Stimulated activated naive CD4-positive, alpha-beta T cell (primary cell): ENCODE measurements around the gene MC4R.
"Not testable (repeated sequence)": the region's sequence is repeated elsewhere in the genome, so short reads cannot be mapped to it uniquely, and the experiment has no call there.

Experiments
- DNase-seq, 6 experiments: peaks; one replicate each; lab custom pipeline; 2025; lab: John Stamatoyannopoulos, UW

Gene MC4R

GRCh38 chr18:60372596-60372995 lies at the start of gene MC4R:
TSS of gene MC4R (minus strand) at chr18:60372775. CDS start at chr18:60372349, 426 bp downstream.
- no peak for DNase-seq

GRCh38 chr18:60422306-60422705 lies 49.7 kb upstream of the MC4R start:
- DNase-seq: not testable (repeated sequence)

DNA sequence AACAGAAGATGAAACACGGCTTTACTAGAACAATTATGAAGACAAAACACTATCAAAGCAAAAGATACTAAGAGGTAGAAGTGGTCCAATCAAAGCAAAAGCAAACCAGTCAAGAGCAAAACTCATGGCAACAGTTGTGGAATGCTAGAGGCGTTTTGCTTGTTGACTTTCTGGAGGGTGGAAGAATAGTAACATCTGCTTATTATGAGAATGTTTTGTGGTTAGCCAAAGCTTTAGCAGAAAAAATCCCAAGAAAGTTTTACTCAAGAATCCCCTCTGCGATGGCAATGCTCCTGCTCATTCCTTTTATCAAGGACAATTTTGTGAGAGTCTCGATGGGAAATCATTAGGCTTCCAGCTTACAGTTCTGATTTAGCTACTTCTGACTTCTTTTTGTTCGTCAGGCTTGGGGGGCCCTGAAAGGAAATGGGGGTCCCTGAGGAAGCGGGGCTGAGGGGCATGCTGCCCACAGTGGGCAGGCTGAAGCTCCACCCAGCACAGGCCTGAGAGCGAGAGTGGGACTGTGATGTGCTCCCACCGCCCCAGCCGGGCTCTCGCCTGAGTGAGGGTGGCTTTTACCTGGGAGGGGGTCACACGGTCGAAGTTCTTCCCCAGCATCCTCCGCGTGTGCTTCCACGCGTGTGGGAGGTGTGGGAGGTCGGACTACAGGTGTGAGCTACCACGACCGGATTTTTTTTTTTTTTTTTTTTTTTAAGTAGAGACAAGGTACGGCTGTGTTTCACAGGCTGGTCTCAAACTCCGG lies 49.0 kb upstream of the MC4R start:
- no peak for DNase-seq

- DNase-seq: no peak
Observed at GRCh38 chr18:60417946-60418345, 45.4 kb upstream of the MC4R start.

DNA sequence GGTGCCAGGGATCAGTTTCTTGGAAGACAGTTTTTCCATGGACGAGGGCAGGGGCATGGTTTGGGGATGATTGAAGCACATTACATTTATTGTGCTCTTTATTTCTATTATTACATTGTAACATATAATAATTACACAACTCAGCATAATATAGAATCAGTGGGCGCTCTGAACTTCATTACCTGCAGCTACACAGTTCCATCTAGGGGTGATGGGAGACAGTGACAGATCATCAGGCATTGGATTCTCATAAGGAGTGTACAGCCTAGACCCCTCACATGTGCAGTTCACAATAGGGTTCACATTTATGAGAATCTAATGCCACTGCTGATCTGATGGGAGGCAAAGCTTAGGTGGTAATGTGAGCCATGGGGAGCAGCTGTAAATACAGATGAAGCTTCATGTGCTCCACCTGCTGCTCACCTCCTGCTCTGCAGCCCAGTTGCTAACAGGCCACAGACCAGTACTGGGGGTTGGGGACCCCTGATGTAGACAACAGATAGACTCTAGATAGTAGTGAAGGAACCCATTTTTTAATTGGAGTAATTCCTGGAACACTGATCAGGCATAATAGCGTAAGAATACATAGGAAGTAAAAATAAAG lies 41.5 kb upstream of the MC4R start:
- no peak for DNase-seq

DNA sequence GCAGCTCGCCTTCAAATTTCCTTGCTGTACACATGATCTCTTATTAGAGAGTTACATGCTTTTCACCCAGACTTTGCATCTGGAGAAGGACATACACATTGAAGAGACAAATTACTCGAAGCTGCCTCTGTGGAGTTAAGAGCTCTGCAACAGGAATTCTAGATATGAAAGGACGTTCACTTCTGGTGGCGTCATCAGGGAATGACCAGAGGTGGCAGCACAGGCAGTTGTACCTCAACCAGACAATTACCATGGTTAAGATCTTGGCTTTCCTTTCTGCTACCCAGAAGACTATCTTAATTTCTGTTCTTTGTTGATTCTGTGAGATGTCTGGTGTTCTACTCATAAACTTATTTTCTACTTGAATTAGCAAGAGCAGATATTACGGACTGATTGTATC lies 39.1 kb upstream of the MC4R start:
- no peak for DNase-seq

DNA sequence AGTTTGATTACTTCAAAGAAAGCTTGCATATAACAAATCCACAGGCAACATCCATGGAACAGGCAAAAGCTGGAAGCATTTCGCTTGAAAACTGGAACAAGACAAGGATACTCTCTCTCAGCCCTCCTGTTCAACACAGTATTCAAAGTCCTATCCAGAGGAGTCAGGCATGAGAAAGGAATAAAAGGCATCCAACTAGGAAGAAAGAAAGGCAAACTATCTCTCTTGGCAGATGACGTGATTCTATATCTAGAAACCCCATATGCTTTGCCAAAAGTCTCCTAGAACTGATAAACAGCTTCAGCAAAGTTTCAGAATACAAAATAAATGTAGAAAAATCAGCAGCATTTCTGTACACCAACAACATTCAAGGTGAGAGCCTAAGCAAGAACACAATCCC lies 34.1 kb upstream of the MC4R start:
- DNase-seq: no peak

DNA sequence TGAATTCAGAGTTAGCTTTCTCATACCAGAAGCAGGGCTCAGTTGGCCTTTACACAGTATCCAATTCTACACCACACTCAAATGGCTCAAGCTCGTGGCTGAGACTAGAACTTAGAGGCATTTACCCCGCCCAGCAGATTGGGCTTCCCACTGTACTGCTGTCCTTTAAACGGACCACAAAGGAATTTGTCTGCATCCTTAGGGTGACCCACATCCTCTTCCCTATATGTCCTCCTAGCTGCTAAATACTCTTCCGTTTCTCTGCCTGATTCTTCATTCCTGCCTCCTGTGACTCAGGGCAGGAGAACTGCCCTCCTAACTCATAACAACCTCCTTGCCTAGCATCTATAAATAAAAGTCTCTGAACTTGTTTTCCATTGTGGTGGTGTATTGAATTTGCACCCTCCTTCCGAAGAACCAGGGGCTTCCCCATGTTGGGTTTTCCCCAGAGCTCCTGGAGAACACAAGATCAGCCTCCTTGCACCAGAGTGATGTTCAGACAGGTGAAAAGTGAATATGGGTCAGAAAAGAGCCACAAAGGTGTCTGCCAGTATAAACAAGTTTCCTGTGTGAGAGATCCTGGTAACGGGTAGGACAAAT lies 32.0 kb upstream of the MC4R start:
- no peak for DNase-seq

GRCh38 chr18:60401346-60401745 lies 28.8 kb upstream of the MC4R start:
- DNase-seq: no peak

DNA sequence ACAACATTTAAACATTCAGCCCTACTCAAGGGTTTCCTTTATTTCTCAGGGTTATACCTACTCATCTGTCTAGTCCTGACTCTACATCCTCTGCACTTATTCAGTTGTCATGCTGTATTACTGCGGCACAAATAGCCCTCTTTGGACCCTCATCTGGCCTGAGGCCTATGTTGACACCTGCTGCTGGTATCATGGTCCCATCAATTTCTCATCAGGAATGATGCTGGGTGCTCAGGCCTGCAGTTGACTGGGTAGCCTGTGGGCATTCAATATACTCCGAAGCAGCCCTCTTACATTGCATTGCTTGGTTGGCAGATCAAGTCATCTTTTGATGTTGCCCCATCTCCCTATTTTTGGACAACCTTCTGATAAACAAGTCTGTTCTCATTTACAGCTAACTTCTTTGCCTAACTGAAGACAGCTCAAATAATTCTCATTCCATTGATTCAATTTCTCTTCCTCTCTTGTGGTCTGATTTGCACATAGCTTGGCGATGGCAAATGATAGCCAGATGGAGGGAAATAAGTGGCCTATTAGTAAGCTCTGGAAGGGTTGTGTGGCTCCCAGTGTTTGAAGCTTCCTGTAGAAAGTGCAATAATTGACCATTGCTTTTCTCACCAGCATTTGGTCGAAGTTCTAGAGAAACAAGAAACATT lies 19.1 kb upstream of the MC4R start:
- DNase-seq: no peak

DNA sequence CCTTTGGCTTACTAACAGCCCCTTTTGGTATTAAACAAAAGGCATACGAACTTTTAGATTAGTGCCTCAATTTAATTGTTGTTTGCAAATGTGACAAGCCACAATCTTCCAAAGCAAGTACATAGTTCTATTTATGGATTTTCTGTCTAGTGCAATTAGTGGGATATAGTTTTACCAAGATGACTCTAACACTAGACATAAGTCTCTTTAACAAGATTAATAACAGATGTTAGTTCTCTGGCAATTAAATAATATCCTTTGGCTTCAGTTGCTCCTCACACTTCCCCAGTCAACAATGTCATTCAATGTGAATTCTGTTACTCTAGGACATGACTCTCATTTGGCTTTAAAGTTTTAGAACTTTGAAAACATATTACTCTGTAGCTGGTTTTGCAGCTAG lies 16.7 kb upstream of the MC4R start:
- DNase-seq: no peak

- DNase-seq: no peak
Observed at GRCh38 chr18:60385693-60386092, 13.1 kb upstream of the MC4R start.

DNA sequence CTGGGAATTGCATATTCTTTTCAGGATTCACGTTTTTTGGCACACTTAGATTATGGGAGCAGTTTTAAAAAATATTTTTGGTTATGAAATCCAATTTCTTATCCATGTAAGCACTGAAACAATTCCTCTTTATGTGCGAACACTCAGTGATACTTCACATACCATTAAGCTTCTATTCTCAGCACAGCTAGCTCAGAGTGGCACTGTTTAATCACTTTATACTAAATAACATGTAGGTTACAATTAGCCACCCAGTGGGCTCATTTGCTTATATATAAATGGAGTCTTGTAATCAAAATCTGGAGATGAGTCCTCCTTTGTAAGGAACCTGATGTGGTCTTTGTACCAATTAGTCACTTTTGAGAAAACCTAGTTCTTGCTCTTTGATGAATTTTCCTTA lies 11.3 kb upstream of the MC4R start:
- no peak for DNase-seq

DNA sequence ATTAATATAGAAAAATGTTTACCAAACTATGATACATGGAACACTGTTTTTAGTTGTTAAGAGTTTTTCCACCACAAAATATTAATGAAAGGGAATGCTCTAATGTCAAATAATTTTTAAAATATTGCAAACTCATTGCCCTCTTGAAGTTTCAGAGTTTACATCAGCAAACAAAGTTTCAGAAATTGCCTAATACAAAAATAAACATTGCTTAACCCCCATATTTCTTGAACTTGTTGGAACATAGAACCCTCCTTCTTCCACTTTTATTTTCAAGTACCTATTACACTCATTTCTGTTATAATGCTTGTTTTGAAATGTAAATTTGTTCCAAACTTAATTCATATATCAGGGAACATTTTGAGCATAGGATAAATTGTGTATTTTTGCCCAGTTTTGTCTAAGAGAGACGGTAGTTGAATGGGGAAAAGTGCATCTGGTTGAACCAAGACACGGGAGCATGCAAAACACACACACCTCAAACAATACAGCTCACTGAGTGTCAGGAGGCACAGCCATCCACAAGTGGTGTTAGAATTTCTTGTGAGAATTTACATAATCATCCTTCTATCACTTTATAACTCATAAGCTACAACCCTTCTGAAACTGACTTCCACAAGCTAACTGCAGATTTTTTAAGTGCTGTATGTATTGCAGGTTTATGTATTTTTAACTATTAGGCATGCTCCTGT lies 5.3 kb upstream of the MC4R start:
- DNase-seq: no peak

- no peak for DNase-seq
Observed at GRCh38 chr18:60372132-60372531, 443 bp downstream of the MC4R start.

- no peak for DNase-seq
Observed at GRCh38 chr18:60358516-60358915, 14.1 kb downstream of the MC4R start.

- no peak for DNase-seq
Observed at GRCh38 chr18:60350941-60351340, 21.6 kb downstream of the MC4R start.

DNA sequence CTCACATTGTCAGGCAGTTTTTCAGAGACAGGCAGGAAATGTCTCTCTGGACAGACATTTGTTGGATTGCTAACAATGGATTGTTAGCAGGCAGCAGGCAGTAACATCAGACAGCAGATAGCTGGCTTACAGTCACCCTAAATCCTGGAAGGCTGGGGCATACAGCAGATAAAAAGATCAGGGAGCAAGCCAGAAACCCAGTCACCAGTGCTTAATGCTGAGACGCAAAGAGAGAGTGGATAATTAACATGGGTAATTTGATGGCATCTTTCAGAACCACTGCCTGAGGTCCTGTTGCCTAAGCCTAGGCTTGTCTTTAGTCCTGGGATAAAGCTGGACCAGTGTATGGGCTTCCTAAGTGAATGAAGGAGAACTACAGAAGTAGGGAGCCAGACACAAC lies 22.4 kb downstream of the MC4R start:
- DNase-seq: no peak

DNA sequence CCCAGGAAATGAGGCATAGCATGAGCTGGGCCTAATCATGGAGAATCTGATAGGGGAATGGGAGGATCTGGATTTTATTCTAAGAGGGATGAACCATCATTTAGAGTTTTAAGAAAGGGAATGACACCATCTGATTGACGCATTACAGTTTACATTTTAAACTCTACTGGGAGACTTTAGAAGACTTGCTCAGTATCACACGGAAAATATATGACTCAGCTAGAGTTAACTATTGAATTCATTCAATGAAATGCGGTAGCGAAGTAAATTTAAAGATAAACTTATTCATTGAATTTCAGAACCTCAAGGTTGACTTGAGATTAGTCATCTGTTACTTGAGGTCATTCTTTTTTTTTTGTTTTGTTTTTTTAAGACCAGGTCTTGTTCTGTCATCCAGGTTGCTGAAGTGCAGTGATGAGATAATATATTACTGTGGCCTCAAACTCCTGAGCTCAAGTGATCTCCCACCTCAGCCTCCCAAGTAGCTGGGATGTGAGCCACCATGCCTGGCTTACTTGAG lies 25.0 kb downstream of the MC4R start:
- no peak for DNase-seq

- DNase-seq: no peak
Observed at GRCh38 chr18:60339018-60339417, 33.6 kb downstream of the MC4R start.

- no peak for DNase-seq
Observed at GRCh38 chr18:60331890-60332289, 40.7 kb downstream of the MC4R start.

DNA sequence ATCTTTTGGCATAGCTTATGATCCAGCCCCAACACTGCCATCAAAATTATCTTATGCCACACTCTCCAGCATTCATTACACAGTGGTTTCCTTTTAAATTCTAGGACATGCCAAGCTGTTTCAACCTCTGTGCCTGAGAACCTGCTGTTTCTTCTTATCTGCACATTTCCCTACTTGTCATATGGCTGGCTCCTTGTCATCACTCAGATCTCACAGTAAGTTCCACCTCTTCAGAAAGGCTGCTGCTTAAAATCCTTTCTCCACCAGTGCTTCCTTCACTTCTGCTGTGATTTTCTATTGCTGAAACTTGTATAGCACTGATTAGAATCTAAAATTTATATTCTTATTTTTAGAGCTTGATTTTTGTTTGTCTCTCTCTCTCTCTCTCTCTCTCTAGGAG lies 43.4 kb downstream of the MC4R start:
- DNase-seq: no peak
